H1 (cell line): ENCODE results near the gene SLC17A4. TPM values are rescaled to one million over a fixed set of nuclear protein-coding genes. Genes with fewer than 3 reads are reported as not detected.

Source experiments
- CTCF ChIA-PET: fragments of 300-600 bp; sonication (Branson Sonifier 250); formaldehyde crosslinking; loops from one replicate; lab custom pipeline; 2021; ENCODE audit not compliant: partially characterized antibody; lab: Charles Lee
- POLR2A ChIA-PET: fragments of 300-600 bp; sonication (Branson Sonifier 250); formaldehyde crosslinking; loops from one replicate; lab custom pipeline; 2021; ENCODE audit warnings: inconsistent platforms; ENCODE audit not compliant: partially characterized antibody; lab: Charles Lee
- DNase-seq, 2 experiments: peaks; one replicate each; pipeline versions ENCODE4 v3.0.0 to v3.0.0-alpha.2; 2010 to 2022; ENCODE audit warnings: low spot score in 2 of 2, low read depth in 1 of 2, mixed read lengths in 1 of 2
- FAIRE-seq: peaks from 2 replicates; lab custom pipeline; 2011; peaks lifted over from hg19 to GRCh38; lab: Jason Lieb, UNC
- H2AFZ ChIP-seq: 2 replicates; pipeline ENCODE4 v1.8.1; 2012; ENCODE audit warnings: low read length, inconsistent platforms
- H2AK5ac ChIP-seq: 2 replicates; pipeline ENCODE4 v1.6.1; 2013; ENCODE audit warnings: low read depth, low read length
- H2BK120ac ChIP-seq: replicated peaks from 2 replicates; pipeline ENCODE3; 2013; ENCODE audit warnings: low read depth, low read length, inconsistent platforms
- H2BK12ac ChIP-seq: 2 replicates; pipeline ENCODE4 v1.6.1; 2013; ENCODE audit warnings: low read depth, low read length
- H2BK15ac ChIP-seq: 2 replicates; pipeline ENCODE4 v1.6.1; 2013; ENCODE audit warnings: low read length
- H2BK20ac ChIP-seq: 2 replicates; pipeline ENCODE4 v1.6.1; 2013; ENCODE audit warnings: low read length
- H2BK5ac ChIP-seq: 2 replicates; pipeline ENCODE4 v1.6.1; 2013; ENCODE audit warnings: low read depth, low read length
- H3K14ac ChIP-seq: 2 replicates; pipeline ENCODE4 v1.6.1; 2013; ENCODE audit warnings: inconsistent platforms; ENCODE audit not compliant: insufficient read length
- H3K18ac ChIP-seq: 2 replicates; pipeline ENCODE4 v1.6.1; 2013; ENCODE audit warnings: low read length; ENCODE audit errors: extremely low read depth
- H3K23ac ChIP-seq: 2 replicates; pipeline ENCODE4 v1.6.1; 2013; ENCODE audit warnings: inconsistent platforms; ENCODE audit not compliant: insufficient read length
- H3K23me2 ChIP-seq: 2 replicates; pipeline ENCODE4 v1.6.1; 2013; ENCODE audit warnings: low read depth, low read length
- H3K27ac ChIP-seq: 2 replicates; pipeline ENCODE4 v1.6.1; 2011; ENCODE audit warnings: low read depth, low read length, inconsistent platforms
- H3K27me3 ChIP-seq, 4 experiments: replicated peaks in 1 of 4; 1 replicate in 1 of 4; 2 replicates in 3 of 4; pipeline versions ENCODE4 v1.6.1 to v1.8.1; 2011 to 2013; ENCODE audit warnings: low read length in 3 of 4, mild to moderate bottlenecking in 3 of 4, inconsistent platforms in 2 of 4, mixed read lengths in 2 of 4, moderate library complexity in 1 of 4; ENCODE audit not compliant: control insufficient read depth in 3 of 4, insufficient read depth in 3 of 4; ENCODE audit errors: extremely low read depth in 1 of 4
- H3K36me3 ChIP-seq, 4 experiments: 2 replicates each; pipeline versions ENCODE4 v1.6.1 to v1.8.1; 2011 to 2013; ENCODE audit warnings: mild to moderate bottlenecking in 4 of 4, low read length in 3 of 4, moderate library complexity in 2 of 4, control low read depth in 1 of 4, inconsistent platforms in 1 of 4; ENCODE audit not compliant: insufficient read depth in 4 of 4, control insufficient read depth in 2 of 4
- H3K4ac ChIP-seq: replicated peaks from 2 replicates; pipeline ENCODE3; 2013; ENCODE audit warnings: low read length, low read depth, mixed read lengths, inconsistent platforms; ENCODE audit not compliant: insufficient read length
- H3K4me1 ChIP-seq, 4 experiments: replicated peaks in 1 of 4; 1 replicate in 1 of 4; 2 replicates in 3 of 4; pipeline versions ENCODE4 v1.6.1 to v1.8.1; 2011 to 2013; ENCODE audit warnings: low read length in 3 of 4, inconsistent platforms in 2 of 4, mixed read lengths in 1 of 4; ENCODE audit not compliant: insufficient read depth in 4 of 4, control insufficient read depth in 3 of 4
- H3K4me2 ChIP-seq, 2 experiments: 2 replicates each; pipeline versions ENCODE4 v1.6.1 to v1.8.1; 2011 to 2013; ENCODE audit warnings: low read depth in 2 of 2, low read length in 2 of 2, control low read depth in 1 of 2, inconsistent platforms in 1 of 2, mild to moderate bottlenecking in 1 of 2; ENCODE audit not compliant: insufficient read depth in 1 of 2
- H3K4me3 ChIP-seq, 4 experiments: fragments of 200-600, 300-600 bp in 1 of 4; sonication (generic), shearing (Covaris generic), sonication (Bioruptor Twin) in 1 of 4; 2 replicates each; pipeline versions ENCODE4 v1.5.1 to v1.8.1; 2011 to 2016; ENCODE audit warnings: low read length in 4 of 4, low read depth in 3 of 4, control low read depth in 2 of 4, inconsistent platforms in 2 of 4, mild to moderate bottlenecking in 2 of 4, mixed read lengths in 1 of 4, moderate library complexity in 1 of 4; ENCODE audit not compliant: insufficient read depth in 2 of 4; ENCODE audit errors: extremely low read depth in 1 of 4
- H3K56ac ChIP-seq: replicated peaks from 2 replicates; pipeline ENCODE3; 2013; ENCODE audit warnings: low read depth, mild to moderate bottlenecking, mixed read lengths, low read length, inconsistent platforms; ENCODE audit not compliant: insufficient read length
- H3K79me1 ChIP-seq: 2 replicates; pipeline ENCODE4 v1.6.1; 2013; ENCODE audit warnings: low read depth, low read length, control low read depth
- H3K79me2 ChIP-seq, 2 experiments: 2 replicates each; pipeline versions ENCODE4 v1.6.1 to v1.8.1; 2012 to 2013; ENCODE audit warnings: low read length in 2 of 2, mild to moderate bottlenecking in 2 of 2, inconsistent platforms in 1 of 2; ENCODE audit not compliant: insufficient read depth in 2 of 2, control insufficient read depth in 1 of 2
- H3K9ac ChIP-seq, 4 experiments: replicated peaks in 1 of 4; 1 replicate in 1 of 4; 2 replicates in 3 of 4; pipeline versions ENCODE4 v1.6.1 to v1.8.1; 2011 to 2013; ENCODE audit warnings: low read depth in 3 of 4, low read length in 3 of 4, control low read depth in 2 of 4, mild to moderate bottlenecking in 2 of 4, moderate library complexity in 2 of 4, inconsistent platforms in 1 of 4; ENCODE audit errors: extremely low read depth in 1 of 4
- H3K9me3 ChIP-seq, 2 experiments: 2 replicates each; pipeline versions ENCODE4 v1.6.1 to v1.8.1; 2012 to 2013; ENCODE audit warnings: mild to moderate bottlenecking in 2 of 2, moderate library complexity in 2 of 2, control low read depth in 1 of 2, inconsistent platforms in 1 of 2, low read depth in 1 of 2, low read length in 1 of 2, mixed read lengths in 1 of 2; ENCODE audit not compliant: insufficient read depth in 2 of 2
- H4K20me1 ChIP-seq, 2 experiments: replicated peaks in 1 of 2; 2 replicates each; pipeline versions ENCODE3 to v1.8.1; 2011 to 2013; ENCODE audit warnings: inconsistent platforms in 2 of 2, low read length in 2 of 2, mild to moderate bottlenecking in 1 of 2; ENCODE audit not compliant: insufficient read depth in 2 of 2, control insufficient read depth in 1 of 2
- H4K5ac ChIP-seq: 2 replicates; pipeline ENCODE4 v1.6.1; 2013; ENCODE audit warnings: low read length, low read depth, mixed read lengths, inconsistent platforms; ENCODE audit not compliant: insufficient read length
- H4K8ac ChIP-seq: 2 replicates; pipeline ENCODE4 v1.8.0; 2013; ENCODE audit warnings: mild to moderate bottlenecking, moderate library complexity, low read length, inconsistent platforms; ENCODE audit not compliant: insufficient read depth; ENCODE audit errors: extremely low read depth
- H4K91ac ChIP-seq: replicated peaks from 2 replicates; pipeline ENCODE3; 2013; ENCODE audit warnings: low read length, mixed read lengths, inconsistent platforms; ENCODE audit not compliant: insufficient read length
- BACH1 ChIP-seq: IDR thresholded peaks from 2 replicates; pipeline ENCODE4 v1.6.1; 2012; ENCODE audit warnings: low read length, improper control_type of control experiment
- POLR2A ChIP-seq, 2 experiments: IDR thresholded peaks; 1 replicate in 1 of 2; 2 replicates in 1 of 2; pipeline ENCODE4 v1.6.1; 2011; ENCODE audit warnings: low read depth in 2 of 2, low read length in 2 of 2, mild to moderate bottlenecking in 2 of 2; ENCODE audit errors: control extremely low read depth in 1 of 2
- POLR2AphosphoS5 ChIP-seq: IDR thresholded peaks from 2 replicates; pipeline ENCODE4 v1.6.1; 2011; ENCODE audit warnings: low read depth, low read length
- RFX5 ChIP-seq: IDR thresholded peaks from 2 replicates; pipeline ENCODE4 v1.6.1; 2011; ENCODE audit warnings: low read depth, low read length, improper control_type of control experiment, borderline replicate concordance
- TBP ChIP-seq: IDR thresholded peaks from 2 replicates; pipeline ENCODE4 v1.6.1; 2011; ENCODE audit warnings: low read depth, low read length, improper control_type of control experiment
- YY1 ChIP-seq: IDR thresholded peaks from 2 replicates; pipeline ENCODE4 v1.6.1; 2011; ENCODE audit warnings: low read depth, mild to moderate bottlenecking, low read length
- WGBS, 2 experiments: shearing (Covaris generic) in 1 of 2; methylation state at CpG; one replicate each; pipeline versions ENCODE4 v1.1.6 to v1.1.7; 2013 to 2015; ENCODE audit warnings: low lambda C conversion rate in 2 of 2, mixed read lengths in 2 of 2, inconsistent platforms in 1 of 2, low coverage in 1 of 2, missing lambda C conversion rate in 1 of 2; ENCODE audit not compliant: insufficient replicate concordance in 2 of 2, insufficient coverage in 1 of 2, insufficient read length in 1 of 2; ENCODE audit errors: extremely low coverage in 1 of 2, missing lambda C conversion rate in 1 of 2; 5-methylcytosine and 5-hydroxymethylcytosine counted together
- polyA plus RNA-seq, 7 experiments: library from polyadenylated mRNA; depleted of rRNA in 3 of 7; stranded (reverse) in 5 of 7; unstranded in 2 of 7; fragments of >200 nt in 5 of 7; fragments of 200-250 nt in 2 of 7; gene quantifications; 1 replicate in 5 of 7; 2 replicates in 1 of 7; 4 replicates in 1 of 7; pipeline versions ENCODE4 v1.2.1 to v1.2.3, GENCODE V29; 2011 to 2013; ENCODE audit warnings: missing spikeins in 2 of 7, mixed read lengths in 2 of 7
- total RNA-seq: library from RNA; stranded (reverse); fragmentation: NEBNext Ultra II Directional; extraction: Animal tissue kit (Norgen Biotek cat#: 25700); gene quantifications from 2 replicates; pipeline ENCODE4 v1.2.1, GENCODE V29; 2021
- TF ChIP-seq, protein P1 (sequence below): IDR thresholded peaks from 2 replicates; pipeline ENCODE4 v1.6.1; 2012; ENCODE audit warnings: low read length, inconsistent platforms

Gene SLC17A4
- total and polyA plus RNA-seq, 2 of the 8 experiments (the other 6 are each of a cell fraction or from before 2014, with no cell fraction given): not detected

DNA sequence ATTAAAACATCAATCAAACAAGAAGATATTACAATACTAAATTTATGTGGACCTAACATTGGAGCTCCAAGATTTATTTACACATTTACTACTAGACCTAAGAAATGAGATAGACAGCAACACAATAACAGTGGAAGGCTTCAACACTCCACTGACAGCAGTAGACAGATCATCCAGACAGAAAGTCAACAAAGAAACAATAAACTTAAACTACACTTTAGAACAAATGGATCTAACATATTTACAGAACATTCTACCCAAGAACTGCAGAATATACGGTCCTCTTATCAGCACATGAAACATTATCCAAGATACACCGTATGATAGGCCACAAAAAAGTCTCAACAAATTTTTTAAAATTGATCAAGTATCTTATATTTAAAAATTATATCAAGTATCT, 50.3 kb downstream of the SLC17A4 start:
- no peak overlapping the region for H2BK12ac ChIP-seq
- H3K4me1 ChIP-seq: no peaks in the 10 kb centered on the region
- no peak overlapping the region for H2AFZ ChIP-seq
- no peaks in the 10 kb centered on the region for H3K27me3 ChIP-seq
- no peaks in the 10 kb centered on the region for H3K9me3 ChIP-seq
- no peak overlapping the region for H3K4me3 ChIP-seq
- H2AK5ac ChIP-seq: no peak overlapping the region
- H4K8ac ChIP-seq: no peak overlapping the region
- no peaks in the 10 kb centered on the region for H3K36me3 ChIP-seq
- H3K4me2 ChIP-seq: no peak overlapping the region
- no peak overlapping the region for H3K14ac ChIP-seq
- no peak for DNase-seq
- H3K4ac ChIP-seq: no peak overlapping the region
- no peaks in the 10 kb centered on the region for H3K79me1 ChIP-seq
- no peak overlapping the region for H2BK15ac ChIP-seq
- H3K23me2 ChIP-seq: no peaks in the 10 kb centered on the region
- H3K18ac ChIP-seq: no peak overlapping the region
- H4K91ac ChIP-seq: no peak overlapping the region
- no peak overlapping the region for H4K5ac ChIP-seq
- H2BK5ac ChIP-seq: no peak overlapping the region
- FAIRE-seq: no peak
- H3K79me2 ChIP-seq: no peaks in the 10 kb centered on the region
- H2BK120ac ChIP-seq: no peak overlapping the region
- H3K9ac ChIP-seq: no peak overlapping the region
- no peak overlapping the region for H2BK20ac ChIP-seq
- CTCF ChIA-PET: interaction anchor here (1.1 kb wide), 1 partner anchor 63 kb away, joined by 3 read pairs; no protein-coding TSS in a partner anchor
- H3K27ac ChIP-seq: no peak overlapping the region
- TF ChIP-seq YY1: no peak
- TF ChIP-seq, protein P1, sequence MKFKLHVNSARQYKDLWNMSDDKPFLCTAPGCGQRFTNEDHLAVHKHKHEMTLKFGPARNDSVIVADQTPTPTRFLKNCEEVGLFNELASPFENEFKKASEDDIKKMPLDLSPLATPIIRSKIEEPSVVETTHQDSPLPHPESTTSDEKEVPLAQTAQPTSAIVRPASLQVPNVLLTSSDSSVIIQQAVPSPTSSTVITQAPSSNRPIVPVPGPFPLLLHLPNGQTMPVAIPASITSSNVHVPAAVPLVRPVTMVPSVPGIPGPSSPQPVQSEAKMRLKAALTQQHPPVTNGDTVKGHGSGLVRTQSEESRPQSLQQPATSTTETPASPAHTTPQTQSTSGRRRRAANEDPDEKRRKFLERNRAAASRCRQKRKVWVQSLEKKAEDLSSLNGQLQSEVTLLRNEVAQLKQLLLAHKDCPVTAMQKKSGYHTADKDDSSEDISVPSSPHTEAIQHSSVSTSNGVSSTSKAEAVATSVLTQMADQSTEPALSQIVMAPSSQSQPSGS: no peak
- TF ChIP-seq POLR2A (IDR thresholded peaks at IDR 0.05; ENCODE audit: control extremely low read depth in 1 of 2, low read depth in 2 of 2, low read length in 2 of 2): no peak
- no peak for TF ChIP-seq TBP
- no peak for TF ChIP-seq POLR2AphosphoS5
- no peak for TF ChIP-seq RFX5
- no peak for TF ChIP-seq BACH1
- POLR2A ChIA-PET: no interaction called here
- no peak overlapping the region for H3K56ac ChIP-seq
- H4K20me1 ChIP-seq: no peaks in the 10 kb centered on the region
- WGBS, 2 experiments: 96% methylated on average over 2 of the region's 2 CpGs; no CpG with 5 or more reads in 1 of the 2 experiments
- no peak overlapping the region for H3K23ac ChIP-seq
